HG03521 (cell line): Measurements from ENCODE around the gene TRIM69.
"Not testable (repeated sequence)": the region's sequence is repeated elsewhere in the genome, so short reads cannot be mapped to it uniquely, and the experiment has no call there.

Experiments used
- ATAC-seq: cut with Tn5 transposase; IDR thresholded peaks from one replicate; pipeline ENCODE4 v1.9.1; 2021; ENCODE audit warnings: mild to moderate bottlenecking, moderate library complexity; ENCODE audit not compliant: unreplicated experiment

Gene TRIM69

GRCh38 chr15:44715142-44715796, 21.1 kb upstream of the TRIM69 start:
- ATAC-seq = no peak

- ATAC-seq = no peak
Observed at GRCh38 chr15:44715797-44716334, 20.5 kb upstream of the TRIM69 start.

GRCh38 chr15:44716983-44717602, 19.2 kb upstream of the TRIM69 start:
- ATAC-seq = no peak

- no peak for ATAC-seq
Observed at GRCh38 chr15:44718180-44718926, 18.0 kb upstream of the TRIM69 start.

GRCh38 chr15:44718927-44719292, 17.4 kb upstream of the TRIM69 start:
- no peak for ATAC-seq

GRCh38 chr15:44719293-44719999, 16.9 kb upstream of the TRIM69 start:
- ATAC-seq = peak; percentile 42

- ATAC-seq = not testable (repeated sequence)
Observed at GRCh38 chr15:44720000-44720435, 16.3 kb upstream of the TRIM69 start.

GRCh38 chr15:44720460-44721176, 15.7 kb upstream of the TRIM69 start:
- ATAC-seq = no peak

- ATAC-seq = no peak
Observed at GRCh38 chr15:44722011-44722410, 14.3 kb upstream of the TRIM69 start.

GRCh38 chr15:44726136-44726535, 10.2 kb upstream of the TRIM69 start:
- no peak for ATAC-seq

- ATAC-seq = no peak
Observed at GRCh38 chr15:44726568-44727484, 9.5 kb upstream of the TRIM69 start.

GRCh38 chr15:44727485-44728231, 8.7 kb upstream of the TRIM69 start:
- no peak for ATAC-seq

- not testable (repeated sequence) for ATAC-seq
Observed at GRCh38 chr15:44728232-44728575, 8.1 kb upstream of the TRIM69 start.

- ATAC-seq = peak; percentile 79
Observed at GRCh38 chr15:44728576-44729407, 7.5 kb upstream of the TRIM69 start.

GRCh38 chr15:44729408-44730127, 6.8 kb upstream of the TRIM69 start:
- no peak for ATAC-seq

- ATAC-seq = no peak
Observed at GRCh38 chr15:44734839-44735481, 1.4 kb upstream of the TRIM69 start.
